MCF 10A (cell line): Measurements from ENCODE around the gene ATP8B4. TPM values are rescaled to one million over a fixed set of nuclear protein-coding genes. Genes with fewer than 3 reads are reported as not detected.

Experiments used
- BruUV-seq: library from RNA; stranded (reverse); fragments of 400-500 nt; replicated peaks from 2 replicates; lab custom pipeline; 2021; lab: Mats Ljungman, UMichigan
- CTCF ChIA-PET: fragments of 300-600 bp; sonication (Branson Sonifier 250); formaldehyde crosslinking; extraction: SDS; loops from one replicate; lab custom pipeline; 2021; ENCODE audit warnings: antibody characterized with exemption, inconsistent platforms; lab: Yijun Ruan, JAX
- POLR2A ChIA-PET: fragments of 300-600, 350-650 bp; sonication (Branson Sonifier 250); formaldehyde crosslinking; extraction: SDS; loops from one replicate; lab custom pipeline; 2020; ENCODE audit warnings: antibody characterized with exemption, inconsistent platforms; lab: Yijun Ruan, JAX
- DNase-seq: peaks from one replicate; pipeline ENCODE4 v3.0.0-alpha.2; 2018; ENCODE audit not compliant: unreplicated experiment
- H3K27ac Mint-ChIP-seq: one replicate; pipeline ENCODE4 v1.8.0; 2022; ENCODE audit warnings: mild to moderate bottlenecking, low read depth, mixed read lengths; ENCODE audit not compliant: unreplicated experiment
- H3K27me3 Mint-ChIP-seq: one replicate; pipeline ENCODE4 v1.8.0; 2022; ENCODE audit warnings: mixed read lengths; ENCODE audit not compliant: insufficient read depth, unreplicated experiment
- H3K36me3 Mint-ChIP-seq: one replicate; pipeline ENCODE4 v1.8.0; 2022; ENCODE audit warnings: mild to moderate bottlenecking, moderate library complexity, mixed read lengths; ENCODE audit not compliant: insufficient read depth, unreplicated experiment
- H3K4me1 Mint-ChIP-seq: one replicate; pipeline ENCODE4 v1.8.0; 2022; ENCODE audit warnings: mixed read lengths; ENCODE audit not compliant: insufficient read depth, unreplicated experiment
- H3K4me3 Mint-ChIP-seq: one replicate; pipeline ENCODE4 v1.8.0; 2022; ENCODE audit warnings: mild to moderate bottlenecking, moderate library complexity, mixed read lengths; ENCODE audit not compliant: unreplicated experiment
- H3K9me3 Mint-ChIP-seq: one replicate; pipeline ENCODE4 v1.8.0; 2022; ENCODE audit warnings: mixed read lengths; ENCODE audit not compliant: unreplicated experiment
- CTCF ChIP-seq: fragments of 200-600 bp; IDR thresholded peaks from one replicate; pipeline ENCODE4 v1.8.0; 2022; ENCODE audit warnings: antibody characterized with exemption, mild to moderate bottlenecking; ENCODE audit not compliant: unreplicated experiment
- intact Hi-C: fragments of 100-400 bp; cut with micrococcal nuclease; formaldehyde crosslinking; loops from 2 replicates; pipeline ENCODE4 v1.14.1; 2022
- total RNA-seq: library from RNA; stranded (reverse); gene quantifications from 2 replicates; pipeline ENCODE4 v1.2.3, GENCODE V29; 2022

Gene ATP8B4
- total RNA-seq, 1 experiment from 2014 or later: not detected

DNA sequence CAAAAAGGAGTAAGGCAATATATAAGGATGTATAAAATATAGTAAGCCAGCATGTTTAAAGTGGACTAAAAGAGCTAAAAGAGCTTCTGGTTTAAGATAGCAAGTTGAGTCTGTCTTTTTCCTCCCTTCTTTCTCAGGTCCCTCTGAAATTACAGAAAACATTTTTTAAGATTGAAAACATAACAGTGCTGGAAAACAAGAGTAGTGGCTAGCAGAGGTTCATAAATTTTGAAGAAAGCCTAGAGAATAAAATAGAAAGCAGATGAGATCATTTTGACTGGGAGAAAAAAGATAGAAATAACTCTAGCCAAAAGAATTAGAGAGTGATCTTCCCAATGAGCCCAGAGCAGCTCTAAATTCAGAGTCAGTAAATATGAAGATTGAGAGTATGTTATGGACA is 41.9 kb downstream of the ATP8B4 start:
- no peaks in the 10 kb centered on the region for H3K27me3 Mint-ChIP-seq
- no peak for TF ChIP-seq CTCF
- H3K36me3 Mint-ChIP-seq: no peaks in the 10 kb centered on the region
- intact Hi-C loops: no loop called here
- POLR2A ChIA-PET: no interaction called here
- H3K27ac Mint-ChIP-seq: no peak overlapping the region
- no TSS peak for BruUV-seq
- no peaks in the 10 kb centered on the region for H3K4me1 Mint-ChIP-seq
- no peaks in the 10 kb centered on the region for H3K9me3 Mint-ChIP-seq
- DNase-seq: no peak
- CTCF ChIA-PET: no interaction called here
- no peak overlapping the region for H3K4me3 Mint-ChIP-seq

GRCh38 chr15:50075319-50075718 is 43.7 kb downstream of the ATP8B4 start:
- no TSS peak for BruUV-seq
- POLR2A ChIA-PET: no interaction called here
- H3K4me3 Mint-ChIP-seq: no peak overlapping the region
- H3K9me3 Mint-ChIP-seq: no peaks in the 10 kb centered on the region
- H3K4me1 Mint-ChIP-seq: no peaks in the 10 kb centered on the region
- H3K27ac Mint-ChIP-seq: no peak overlapping the region
- TF ChIP-seq CTCF: no peak
- CTCF ChIA-PET: no interaction called here
- no peaks in the 10 kb centered on the region for H3K27me3 Mint-ChIP-seq
- intact Hi-C loops: no loop called here
- no peak for DNase-seq
- no peaks in the 10 kb centered on the region for H3K36me3 Mint-ChIP-seq

DNA sequence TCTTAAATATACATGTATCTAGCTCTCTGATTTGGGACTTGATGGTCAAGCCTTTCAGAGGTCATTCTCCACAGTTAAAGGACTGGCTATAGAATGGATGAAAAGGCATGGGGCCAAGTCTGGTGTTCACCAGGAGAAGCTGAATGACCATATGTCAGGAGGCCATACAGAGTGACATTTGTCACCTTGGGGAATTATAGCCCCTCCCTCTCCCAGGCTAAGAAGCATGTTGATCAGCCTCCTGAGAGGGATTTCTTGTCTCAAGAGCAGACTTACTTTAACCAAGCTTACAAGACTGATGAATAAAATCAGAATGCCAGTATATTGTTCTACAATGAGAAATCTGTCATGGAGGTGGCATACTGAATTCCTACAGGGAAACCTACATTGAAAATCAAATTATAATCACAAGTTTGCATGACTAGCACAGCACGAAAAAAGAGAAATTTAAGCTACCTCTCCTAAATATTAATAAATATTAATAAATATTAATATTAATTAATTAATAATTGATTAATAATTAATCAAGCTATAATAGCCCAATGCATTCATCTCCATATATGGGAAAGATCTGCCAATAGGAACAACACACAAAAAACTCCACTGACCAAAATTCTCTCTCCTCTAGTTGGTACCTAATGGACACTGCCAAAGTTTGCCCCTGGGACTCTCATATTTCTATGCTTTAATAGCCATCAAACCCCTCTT is 47.3 kb downstream of the ATP8B4 start:
- intact Hi-C loops: no loop called here
- no peaks in the 10 kb centered on the region for H3K27me3 Mint-ChIP-seq
- POLR2A ChIA-PET: no interaction called here
- no peaks in the 10 kb centered on the region for H3K36me3 Mint-ChIP-seq
- TF ChIP-seq CTCF: no peak
- CTCF ChIA-PET: interaction anchor here (1.4 kb wide), 1 partner anchor 20 kb away, joined by 7 read pairs; no protein-coding TSS in a partner anchor
- no peaks in the 10 kb centered on the region for H3K9me3 Mint-ChIP-seq
- no peak overlapping the region for H3K4me3 Mint-ChIP-seq
- no peak overlapping the region for H3K27ac Mint-ChIP-seq
- no peak for DNase-seq
- H3K4me1 Mint-ChIP-seq: no peaks in the 10 kb centered on the region
- BruUV-seq: no TSS peak

DNA sequence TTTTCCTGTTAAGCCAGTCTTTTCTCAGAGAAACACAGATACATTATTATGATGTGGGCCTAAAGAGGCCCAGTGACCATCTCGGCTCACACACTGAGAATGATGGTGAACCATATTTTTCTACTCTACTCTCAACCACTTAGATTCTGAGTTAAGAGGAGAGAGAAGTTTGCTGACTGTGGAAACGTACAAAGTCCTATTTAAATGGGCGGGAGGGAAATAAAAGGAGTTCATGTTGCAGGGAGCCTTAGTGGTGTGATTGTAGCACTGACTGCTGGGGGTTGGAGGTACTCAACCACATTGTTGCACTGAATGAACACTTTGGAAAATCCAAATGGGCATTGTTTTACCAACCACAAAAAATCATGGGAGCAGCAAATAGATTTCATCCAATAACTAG is 51.0 kb downstream of the ATP8B4 start:
- CTCF ChIA-PET: no interaction called here

More for the DNA sequence above, 51.0 kb downstream of the ATP8B4 start:
- POLR2A ChIA-PET: no interaction called here
- no peaks in the 10 kb centered on the region for H3K4me1 Mint-ChIP-seq
- H3K27me3 Mint-ChIP-seq: no peaks in the 10 kb centered on the region
- H3K27ac Mint-ChIP-seq: no peak overlapping the region
- intact Hi-C loops: no loop called here
- BruUV-seq: no TSS peak
- DNase-seq: no peak
- no peak overlapping the region for H3K4me3 Mint-ChIP-seq
- no peaks in the 10 kb centered on the region for H3K36me3 Mint-ChIP-seq
- H3K9me3 Mint-ChIP-seq: no peaks in the 10 kb centered on the region
- no peak for TF ChIP-seq CTCF
